Mesangial cell (primary cell): Measurements from ENCODE around the gene ETV7. TPM values are rescaled to one million over a fixed set of nuclear protein-coding genes. Genes with fewer than 3 reads are reported as not detected.

Source experiments
- total RNA-seq: library from RNA; depleted of rRNA; stranded (reverse); fragments of >200 nt; gene quantifications from 2 replicates; pipeline ENCODE4 v1.2.3, GENCODE V29; 2015

Gene ETV7
- 0.33 and 1.0 TPM in 2 replicates for total RNA-seq

GRCh38 chr6:36387440-36388303, at the start of gene ETV7:
ETV7 (minus strand) TSS chr6:36387669; CDS start chr6:36387541, 128 bp downstream.

DNA sequence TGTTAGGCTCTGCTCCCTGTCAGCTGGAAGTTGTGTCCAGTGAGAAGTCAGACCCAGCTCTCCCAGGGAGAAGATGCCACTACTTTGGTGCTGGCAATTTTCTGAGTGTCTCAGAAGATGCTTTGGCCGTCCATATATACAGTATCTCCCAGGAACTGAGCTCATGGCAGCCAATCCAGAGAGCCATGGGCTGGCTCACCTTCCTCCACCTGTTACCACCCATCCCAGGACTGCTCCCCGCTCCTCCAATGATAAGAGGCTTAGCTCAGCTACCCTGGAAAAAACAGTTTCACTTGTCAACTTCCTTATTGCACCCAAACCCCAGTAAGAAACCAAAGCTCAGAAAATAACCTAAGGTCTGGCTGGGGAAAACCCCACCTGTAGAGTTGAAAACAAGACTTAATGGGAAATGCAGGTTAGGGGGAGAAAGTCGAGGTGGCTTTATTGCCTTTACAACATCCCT, 50.7 kb downstream of the ETV7 start, which contains the start of gene BNIP5:
Gene BNIP5, minus strand, starts transcription at position 110 of the 463 bp plus-strand sequence. CDS start 6,198 bp downstream, outside the sequence.

Other genes starting within 250 kb of the ETV7 start
- 13.2 and 13.3 TPM in 2 replicates for gene BRPF3, start 190.9 kb downstream of the ETV7 start, total RNA-seq
- gene PNPLA1, start 117.6 kb downstream of the ETV7 start, total RNA-seq = not detected in 2 replicates
- not detected in 2 replicates for gene BNIP5, start 50.8 kb downstream of the ETV7 start, total RNA-seq
- not detected in 2 replicates for gene PXT1, start 55.2 kb upstream of the ETV7 start, total RNA-seq
- 41.7 and 42.7 TPM in 2 replicates for gene KCTD20, start 55.3 kb upstream of the ETV7 start, total RNA-seq
- 19.6 and 20.8 TPM in 2 replicates for gene STK38, start 159.8 kb upstream of the ETV7 start, total RNA-seq
- gene SRSF3, start 206.7 kb upstream of the ETV7 start, total RNA-seq = 136 and 178 TPM in 2 replicates